Measurements from ENCODE around the gene MYL11.
A peak's percentile ranks its signal among the peaks of the same experiment; 100 is the strongest.

The MYL11 gene

GRCh38 chr16:30355144-30355953 lies 19.3 kb upstream of the MYL11 start, which contains the start of gene CD2BP2 (continued):
- TF ChIP-seq ZNF324 (tag by site-specific recombination; IDR thresholded peaks at IDR 0.05) (peak; percentile 28; the same call in 1 of the 2 replicates), ZNF366 (tag by site-specific recombination; conservative IDR thresholded peaks at IDR 0.05) (peak; percentile 83), ZNF473 (tag by site-specific recombination; IDR thresholded peaks at IDR 0.05) (no peak), ZBTB17 (tag by site-specific recombination; IDR thresholded peaks at IDR 0.05) (peak; percentile 92), ZEB2 (tag by site-specific recombination; IDR thresholded peaks at IDR 0.05) (peak; percentile 87), ZNF214 (tag by site-specific recombination; IDR thresholded peaks at IDR 0.05; ENCODE audit: borderline replicate concordance) (no peak), ZNF16 (tag by site-specific recombination; IDR thresholded peaks at IDR 0.05; ENCODE audit: low read depth) (no peak), ZNF335 (tag by site-specific recombination; conservative IDR thresholded peaks at IDR 0.05) (peak; percentile 88), ZSCAN5A (tag by site-specific recombination; IDR thresholded peaks at IDR 0.05) (0 out of 2 replicates have a peak, but pooled peaks have one; percentile 87), IKZF3 (tag by site-specific recombination; IDR thresholded peaks at IDR 0.05) (peak; percentile 92), ZNF184 (tag by site-specific recombination; IDR thresholded peaks at IDR 0.05) (no peak; the same call in 1 of the 2 replicates), SCRT1 (tag by site-specific recombination; IDR thresholded peaks at IDR 0.05; ENCODE audit: borderline replicate concordance) (no peak), MEIS1 (CRISPR knock-in tag; IDR thresholded peaks at IDR 0.05; ENCODE audit: borderline replicate concordance) (no peak), ZNF19 (tag by site-specific recombination; IDR thresholded peaks at IDR 0.05; ENCODE audit: low read depth) (no peak), ZSCAN16 (tag by site-specific recombination; IDR thresholded peaks at IDR 0.05) (no peak), ZBTB7A (tag by site-specific recombination; IDR thresholded peaks at IDR 0.05; ENCODE audit: low read depth) (peak; percentile 15; the same call in 1 of the 2 replicates), ZNF768 (tag by site-specific recombination; IDR thresholded peaks at IDR 0.05) (no peak), WT1 (tag by site-specific recombination; IDR thresholded peaks at IDR 0.05) (no peak; the same call in 1 of the 2 replicates), ZFP69B (tag by site-specific recombination; IDR thresholded peaks at IDR 0.05) (peak; percentile 85), ZNF664 (tag by site-specific recombination; IDR thresholded peaks at IDR 0.05) (no peak)

GRCh38 chr16:30355954-30356308 lies 18.7 kb upstream of the MYL11 start:
- no peaks in the 10 kb centered on the region for H3K4me1 ChIP-seq (ENCODE audit: control insufficient read depth, insufficient read depth, low read length)
- ChIA-PET POLR2A (interaction anchor here (0.7 to 4.5 kb wide), 9 partner anchors 9 to 216 kb away, joined by 3 to 60 read pairs (median 6); partner anchors contain the start of genes TBC1D10B, ZNF48 and ZNF771), CTCF (interaction anchor here (0.7 to 1.1 kb wide), 4 partner anchors 11 to 54 kb away, joined by 3 to 7 read pairs (median 4); no protein-coding TSS in a partner anchor)
- TF ChIP-seq ZNF202 (tag by site-specific recombination; IDR thresholded peaks at IDR 0.05; ENCODE audit: borderline replicate concordance) (peak; percentile 88; the same call in 1 of the 2 replicates), ZNF501 (tag by site-specific recombination; IDR thresholded peaks at IDR 0.05) (0 out of 2 replicates have a peak, but pooled peaks have one; percentile 9), ZBTB8A (tag by site-specific recombination; IDR thresholded peaks at IDR 0.05) (peak; percentile 76), ZNF610 (tag by site-specific recombination; IDR thresholded peaks at IDR 0.05; ENCODE audit: borderline replicate concordance) (no peak), ZNF654 (tag by site-specific recombination; IDR thresholded peaks at IDR 0.05; ENCODE audit: low read depth) (no peak), ZNF114 (tag by site-specific recombination; IDR thresholded peaks at IDR 0.05) (no peak), ZNF335 (tag by site-specific recombination; conservative IDR thresholded peaks at IDR 0.05) (peak; percentile 51), ZNF670 (tag by site-specific recombination; IDR thresholded peaks at IDR 0.05; ENCODE audit: low read depth) (no peak), WT1 (tag by site-specific recombination; IDR thresholded peaks at IDR 0.05) (0 out of 2 replicates have a peak, but pooled peaks have one; percentile 36), ZNF223 (tag by site-specific recombination; IDR thresholded peaks at IDR 0.05) (0 out of 2 replicates have a peak, but pooled peaks have one; percentile 64), ZBTB7A (tag by site-specific recombination; IDR thresholded peaks at IDR 0.05; ENCODE audit: low read depth) (peak; percentile 48; the same call in 1 of the 2 replicates), ZNF302 (tag by site-specific recombination; IDR thresholded peaks at IDR 0.05; ENCODE audit: low read depth) (no peak), ZNF623 (tag by site-specific recombination; IDR thresholded peaks at IDR 0.05) (no peak; the same call in 1 of the 2 replicates), ZNF2 (tag by site-specific recombination; IDR thresholded peaks at IDR 0.05) (no peak)
- no peaks in the 10 kb centered on the region for H3K9me3 ChIP-seq (ENCODE audit: control insufficient read depth, insufficient read depth, low read depth, low read length)
- H3K36me3 ChIP-seq (ENCODE audit: control insufficient read depth in 2 of 2, insufficient read depth in 1 of 2, low read length in 2 of 2), result peaks cover 3 to 79% of the 10 kb centered on the region in 2 experiments; a peak in 2 of 3 replicates
- H3K4me3 ChIP-seq (ENCODE audit: low read depth, low read length), result peak overlapping the region; percentile 48
- H3K27ac ChIP-seq (ENCODE audit: extremely low read depth, low read depth, low read length), result peak overlapping the region; percentile 72

Data from HEK293 (cell line).